Endometrial microvascular endothelial cells (primary cell): ENCODE measurements around the gene PRKCZ. TPM values are rescaled to one million over a fixed set of nuclear protein-coding genes. Genes with fewer than 3 reads are reported as not detected.

Experiments used
- in situ Hi-C: cut with HindIII; loops from 2 replicates; pipeline ENCODE4 v1.10.0; 2017; ENCODE audit warnings: low sequenced_read_pairs, low pct_unique_long_range_greater_than_20kb; ENCODE audit errors: inconsistent ontology term
- total RNA-seq: library from RNA; depleted of rRNA; stranded (reverse); fragments of >200 nt; gene quantifications from one replicate; pipeline ENCODE4 v1.2.3, GENCODE V29; 2015; ENCODE audit errors: inconsistent ontology term

PRKCZ gene
- total RNA-seq, 1 donor from 2014 or later: 3.6 TPM

DNA sequence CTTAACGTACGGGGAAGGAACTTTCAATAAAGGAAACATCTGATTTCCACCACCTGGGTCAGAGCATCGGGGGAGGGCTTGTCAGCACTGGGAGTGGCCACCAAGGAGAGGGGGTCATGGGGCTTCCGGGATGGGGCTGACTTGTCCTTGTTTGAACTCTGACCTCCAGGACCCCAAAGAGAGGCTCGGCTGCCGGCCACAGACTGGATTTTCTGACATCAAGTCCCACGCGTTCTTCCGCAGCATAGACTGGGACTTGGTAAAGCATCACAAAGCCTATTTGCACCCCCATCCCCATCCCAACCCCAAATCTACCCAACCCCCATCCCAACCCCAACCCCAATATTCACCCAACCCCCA is 124.8 kb downstream of the PRKCZ start:
- in situ Hi-C loops: no loop called here

GRCh38 chr1:2175681-2176454 is 125.7 kb downstream of the PRKCZ start:
- in situ Hi-C loops: no loop called here

DNA sequence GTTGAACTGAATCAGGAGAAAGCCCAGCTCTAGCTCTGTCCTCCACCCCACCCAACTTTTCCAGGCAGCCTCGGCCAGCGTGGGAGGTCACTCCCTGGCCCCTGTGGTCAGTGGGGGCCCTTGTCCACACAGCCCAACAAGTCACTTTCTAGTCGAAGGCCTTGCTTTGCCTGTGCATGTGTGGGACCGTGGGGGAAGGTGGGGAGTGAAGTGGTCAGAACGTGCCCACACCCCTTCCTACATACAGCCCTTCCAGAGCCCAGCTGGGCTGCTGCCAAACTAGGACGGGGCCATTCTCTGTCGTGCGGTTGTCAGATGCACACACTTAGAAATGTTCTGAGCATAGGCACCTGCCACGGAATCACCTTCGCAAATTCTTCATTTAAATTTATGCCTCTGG is 126.4 kb downstream of the PRKCZ start:
- in situ Hi-C loops: no loop called here

GRCh38 chr1:2177541-2177940 is 127.3 kb downstream of the PRKCZ start:
- in situ Hi-C loops: no loop called here

DNA sequence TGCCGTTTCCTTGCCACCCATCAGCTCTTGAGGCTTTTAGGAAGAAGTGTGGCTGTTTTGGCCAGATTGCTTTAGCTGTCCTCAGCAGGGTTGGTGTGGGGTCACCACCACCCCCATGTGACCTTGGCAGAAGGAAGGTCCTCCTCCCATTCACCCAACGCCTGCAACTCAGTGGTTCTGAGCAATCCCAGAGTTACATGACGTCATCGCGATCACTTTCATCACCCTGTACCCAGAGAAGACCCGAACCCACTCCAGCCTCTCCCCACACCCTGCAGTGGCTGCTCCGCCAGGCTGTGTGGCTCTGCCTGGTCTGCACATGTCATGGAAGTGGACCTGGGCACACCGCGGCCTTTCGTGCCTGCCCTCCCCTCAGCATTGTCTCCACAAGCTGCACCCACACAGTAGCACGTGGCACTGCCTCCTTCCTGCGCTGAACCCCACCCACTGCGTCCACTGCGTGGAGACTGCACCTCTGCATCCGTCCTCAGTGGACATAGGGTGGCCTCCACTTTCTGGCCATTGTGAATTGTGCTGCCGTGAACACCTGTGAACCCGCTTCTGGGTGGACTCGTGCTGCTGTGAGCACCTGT is 127.8 kb downstream of the PRKCZ start:
- in situ Hi-C loops: no loop called here

DNA sequence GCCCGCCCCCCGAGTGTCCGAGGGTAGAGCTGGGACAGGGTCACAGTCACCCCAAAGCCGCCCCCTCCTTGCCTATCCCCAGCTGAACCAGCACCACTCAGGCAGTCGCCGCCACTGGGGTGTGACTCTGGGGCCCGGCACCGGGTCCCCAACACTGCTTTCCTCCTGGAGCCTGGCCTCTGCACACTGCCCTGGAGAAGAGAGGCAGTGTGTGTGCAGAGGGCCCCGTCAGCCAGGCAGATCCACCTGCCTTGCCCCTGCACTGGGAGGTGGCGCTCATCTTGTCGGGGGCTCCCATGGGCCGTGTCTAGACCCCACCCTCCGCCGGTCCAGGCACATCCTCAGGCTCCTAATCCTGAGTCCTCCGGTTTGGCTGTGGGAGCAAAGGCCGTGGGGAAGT is 128.7 kb downstream of the PRKCZ start:
- in situ Hi-C loops: no loop called here

DNA sequence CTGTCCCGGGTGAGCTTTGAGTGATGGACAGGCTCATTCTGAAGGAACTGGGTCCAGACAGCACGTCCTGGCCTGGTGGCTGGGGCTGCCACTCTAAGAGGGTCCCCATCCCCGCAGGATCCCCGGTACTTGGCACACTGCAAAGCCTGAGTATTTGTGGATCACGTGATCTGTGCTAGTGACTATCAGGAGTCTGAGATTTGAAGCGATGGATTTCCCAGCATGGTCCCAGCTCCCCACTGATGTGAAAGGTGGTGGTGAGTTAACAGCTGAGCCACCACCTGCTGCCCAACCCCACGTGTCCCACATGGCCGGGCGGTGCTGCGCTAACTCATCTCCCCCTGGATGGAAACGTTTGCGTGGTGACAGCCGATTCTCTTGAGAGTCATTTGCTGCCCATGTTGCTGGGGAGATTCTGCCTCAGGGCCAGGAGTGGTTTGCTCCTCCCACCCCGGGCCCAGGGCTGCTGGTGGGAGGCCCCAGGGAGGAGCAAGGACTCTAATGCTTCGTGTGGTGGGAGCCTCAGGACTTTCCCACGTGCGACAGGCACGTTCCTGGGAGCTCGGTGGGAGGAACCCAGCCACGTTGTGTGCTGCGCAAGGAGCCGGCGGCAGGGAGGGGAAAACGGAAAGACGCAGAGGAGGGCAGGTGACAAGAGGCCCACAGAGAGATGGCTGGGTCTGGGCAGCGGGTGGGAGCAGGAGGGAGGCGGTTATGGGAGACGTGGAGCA is 129.2 kb downstream of the PRKCZ start:
- in situ Hi-C loops: no loop called here

DNA sequence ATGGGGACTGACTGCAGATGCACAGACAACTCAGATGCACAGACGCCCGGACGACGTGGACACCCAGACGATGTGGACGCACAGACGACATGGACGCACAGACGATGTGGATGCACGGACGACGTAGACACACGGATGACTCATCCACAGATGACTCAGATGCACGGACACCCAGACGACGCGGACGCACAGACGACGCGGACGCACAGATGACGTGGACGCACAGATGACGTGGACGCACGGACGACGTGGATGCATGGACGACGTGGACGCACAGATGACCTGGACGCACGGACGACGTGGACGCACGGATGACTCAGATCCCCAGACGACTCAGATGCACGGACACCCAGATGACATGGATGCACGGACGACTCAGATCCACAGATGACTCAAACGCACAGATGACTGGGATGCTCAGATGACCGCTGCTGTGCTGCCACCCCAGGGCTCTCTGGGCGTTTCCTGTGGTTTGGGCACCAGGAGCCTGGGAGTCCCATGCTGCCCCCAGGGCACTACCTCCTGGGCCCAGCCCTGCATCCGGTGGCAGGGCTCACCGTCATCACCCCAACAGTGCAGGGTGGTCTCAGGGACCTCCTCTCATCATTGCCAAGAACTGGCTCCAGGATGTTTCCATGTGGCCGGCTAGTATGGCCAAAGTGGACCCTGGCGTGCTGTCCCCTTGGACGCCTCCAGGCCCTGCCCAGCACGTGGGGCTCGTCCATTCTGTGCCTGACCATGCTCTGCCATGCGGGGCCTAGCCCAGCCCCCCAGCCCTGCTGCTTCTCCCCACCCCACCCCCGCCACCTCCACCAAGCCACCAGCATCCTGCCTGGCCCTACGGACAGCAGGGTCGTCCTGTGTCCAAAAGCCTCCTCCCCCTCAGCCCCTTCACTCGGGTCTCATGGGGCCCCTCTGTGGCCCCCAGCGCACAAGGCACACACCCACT is 130.4 kb downstream of the PRKCZ start:
- in situ Hi-C loops: no loop called here

- in situ Hi-C loops: no loop called here
Measured at GRCh38 chr1:2181271-2181670, 131.1 kb downstream of the PRKCZ start.

GRCh38 chr1:2181752-2182151 is 131.5 kb downstream of the PRKCZ start:
- in situ Hi-C loops: no loop called here

- in situ Hi-C loops: no loop called here
Measured at GRCh38 chr1:2182376-2182775, 132.2 kb downstream of the PRKCZ start.

- in situ Hi-C loops: no loop called here
Measured at GRCh38 chr1:2183937-2184334, 133.7 kb downstream of the PRKCZ start.

GRCh38 chr1:2184531-2184930 is 134.3 kb downstream of the PRKCZ start:
- in situ Hi-C loops: no loop called here

GRCh38 chr1:2184934-2185333 is 134.7 kb downstream of the PRKCZ start:
- in situ Hi-C loops: no loop called here

DNA sequence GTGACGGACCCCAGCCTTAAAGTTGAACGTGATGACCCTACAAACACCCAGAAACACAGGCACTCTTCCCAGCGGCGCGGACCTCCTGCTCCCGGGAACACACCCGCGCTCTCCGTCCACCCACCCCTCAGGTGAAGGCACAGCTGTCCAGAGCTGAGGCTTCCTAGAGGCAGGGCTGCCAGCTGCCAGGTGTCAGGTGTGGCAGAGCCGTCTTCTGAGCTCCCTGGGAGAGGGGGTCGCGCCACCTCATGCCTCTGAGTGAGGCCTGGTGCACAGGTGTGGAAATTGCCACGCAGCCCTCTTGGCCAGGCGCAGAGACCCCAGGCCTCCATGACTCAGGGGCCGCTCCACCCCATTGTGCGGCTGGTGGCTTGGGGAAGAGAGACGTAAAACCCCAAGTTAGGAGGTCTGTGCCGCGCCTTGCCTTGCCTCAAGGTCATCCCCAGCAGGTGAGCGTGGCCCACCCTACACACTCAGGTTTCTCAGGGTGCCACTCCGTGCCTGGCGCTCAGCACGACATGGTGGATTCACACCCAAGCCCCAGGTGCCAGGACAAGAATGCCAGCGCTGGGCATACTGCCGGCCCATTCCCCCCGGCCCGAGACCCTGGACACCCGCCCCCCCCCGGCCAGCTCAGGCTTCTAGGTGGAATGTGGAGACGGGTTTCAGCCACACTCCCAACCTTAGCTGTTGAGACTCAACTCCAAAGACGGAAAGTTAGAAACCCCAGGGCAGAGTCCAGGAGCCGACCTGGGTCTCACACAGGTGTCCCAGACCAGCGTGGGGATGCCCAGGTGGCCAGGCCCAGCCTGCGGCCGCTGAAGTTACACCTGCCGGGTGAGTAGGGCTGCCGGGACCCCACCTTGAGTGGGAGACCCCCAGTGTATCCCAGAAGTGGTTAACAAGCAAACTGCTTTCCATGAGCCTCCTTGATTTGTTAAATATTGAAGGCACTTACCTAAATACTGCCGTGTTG is 136.0 kb downstream of the PRKCZ start:
- in situ Hi-C loops: no loop called here

DNA sequence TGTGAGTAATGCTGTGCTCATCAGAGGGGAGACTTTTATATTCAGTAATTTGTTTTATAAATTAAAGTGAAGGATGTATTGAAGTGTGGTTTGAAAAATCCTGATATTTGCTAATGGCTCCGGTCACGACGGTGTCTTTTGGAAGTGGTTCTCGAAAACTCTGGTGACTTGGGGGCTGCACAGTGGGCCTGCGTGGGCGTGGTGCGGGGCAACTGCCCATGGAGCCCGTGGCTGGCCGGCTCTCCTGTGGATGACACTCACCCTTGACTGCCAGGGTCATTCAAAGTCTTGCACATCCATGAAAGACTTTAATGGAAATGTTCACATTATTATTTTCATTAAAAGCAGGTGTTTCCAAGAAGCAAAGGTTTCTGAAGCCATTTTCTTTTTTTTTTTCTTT is 136.7 kb downstream of the PRKCZ start:
- in situ Hi-C loops: no loop called here

GRCh38 chr1:2187619-2188018 is 137.4 kb downstream of the PRKCZ start:
- in situ Hi-C loops: no loop called here

- in situ Hi-C loops: no loop called here
Measured at GRCh38 chr1:2188336-2188735, 138.1 kb downstream of the PRKCZ start.
